ENCODE data around the gene DTHD1. TPM values are rescaled to one million over a fixed set of nuclear protein-coding genes. Genes with fewer than 3 reads are reported as not detected.

Gene DTHD1
- polyA plus RNA-seq, 1 of the 3 experiments (the other 2 are of a cell fraction), result not detected

GRCh38 chr4:36242629-36243354 is 38.6 kb upstream of the DTHD1 start:
- Histone ChIP-seq H3K27ac (ENCODE audit: low read depth in 2 of 2, low read length in 1 of 2) (no peak overlapping the region), H3K9ac (no peak overlapping the region), H3K27me3 (ENCODE audit: insufficient read depth) (peaks cover 14% of the 10 kb centered on the region), H3F3A (replicated peaks; ENCODE audit: insufficient read depth) (no peaks in the 10 kb centered on the region), H3K4me3 (ENCODE audit: low read depth in 2 of 2, low read length in 1 of 2) (no peak overlapping the region), H2AFZ (ENCODE audit: low read depth) (no peak overlapping the region), H3K79me2 (ENCODE audit: insufficient read depth) (no peaks in the 10 kb centered on the region), H3K4me2 (no peak overlapping the region), H3K36me3 (replicated peaks in 1 of 2; ENCODE audit: control insufficient read depth in 1 of 2, insufficient read depth in 2 of 2, low read length in 1 of 2) (no peaks in the 10 kb centered on the region), H3K9me3 (no peaks in the 10 kb centered on the region), H3K4me1 (ENCODE audit: control insufficient read depth in 1 of 2, insufficient read depth in 2 of 2, low read depth in 1 of 2, low read length in 1 of 2) (no peaks in the 10 kb centered on the region), H4K20me1 (ENCODE audit: insufficient read depth) (no peaks in the 10 kb centered on the region), H3K9me2 (no peaks in the 10 kb centered on the region)
- 3% methylated on average over 7 of the region's 7 CpGs for WGBS (ENCODE audit: low lambda C conversion rate)
- ChIA-PET CTCF (interaction anchor here (0.6 to 1.1 kb wide), 2 partner anchors 41 to 1476 kb away, joined by 3 to 4 read pairs; no protein-coding TSS in a partner anchor), POLR2A (no interaction called here)
- no peak for TF ChIP-seq RAD21 (IDR thresholded peaks at IDR 0.05; ENCODE audit: low read length)
- TF ChIP-seq FOXM1 (IDR thresholded peaks at IDR 0.05; ENCODE audit: low read depth), result no peak
- TF ChIP-seq NFIC (IDR thresholded peaks at IDR 0.05; ENCODE audit: borderline replicate concordance), result no peak
- TF ChIP-seq REST (IDR thresholded peaks at IDR 0.05; ENCODE audit: low read depth, low read length), result no peak
- no peak for TF ChIP-seq ZBTB33 (IDR thresholded peaks at IDR 0.05; ENCODE audit: borderline replicate concordance, low read depth)
- no peak for TF ChIP-seq ELF1 (IDR thresholded peaks at IDR 0.05)
- TF ChIP-seq FOSL2 (IDR thresholded peaks at IDR 0.05; ENCODE audit: borderline replicate concordance, low read depth), result no peak
- TF ChIP-seq JUND (IDR thresholded peaks at IDR 0.05), result no peak
- TF ChIP-seq EP300 (IDR thresholded peaks at IDR 0.05; ENCODE audit: borderline replicate concordance in 1 of 2, low read depth in 1 of 2, low read length in 1 of 2), result no peak
- TF ChIP-seq USF2 (IDR thresholded peaks at IDR 0.05; ENCODE audit: borderline replicate concordance, low read depth, low read length), result no peak
- TF ChIP-seq GABPA (IDR thresholded peaks at IDR 0.05; ENCODE audit: low read depth), result no peak
- no peak for DNase-seq

All from SK-N-SH (cell line).